Transverse colon (tissue), 4 donors: ENCODE measurements around the gene HSPBP1. TPM values are rescaled to one million over a fixed set of nuclear protein-coding genes. Genes with fewer than 3 reads are reported as not detected.

Experiments
- DNase-seq: peaks from one replicate; pipeline ENCODE4 v3.0.0-alpha.2; 2019
- H3K27ac ChIP-seq, 4 donors: fragments of 200-600 bp; sonication (generic); 2 replicates each; pipeline ENCODE4 v1.5.1; 2016 to 2018; ENCODE audit warnings: inconsistent platforms in 4 of 4
- H3K27me3 ChIP-seq: fragments of 200-600 bp; sonication (generic); 2 replicates; pipeline ENCODE4 v1.5.1; 2017; ENCODE audit warnings: inconsistent platforms
- H3K36me3 ChIP-seq, 4 donors: fragments of 200-600 bp; sonication (generic); 2 replicates each; pipeline ENCODE4 v1.5.1; 2017 to 2019; ENCODE audit warnings: inconsistent platforms in 4 of 4
- H3K4me1 ChIP-seq, 4 donors: fragments of 200-600 bp; sonication (generic); 2 replicates each; pipeline ENCODE4 v1.5.1; 2017 to 2020; ENCODE audit warnings: inconsistent platforms in 4 of 4
- H3K4me3 ChIP-seq, 4 donors: fragments of 200-600 bp; sonication (generic); 1 replicate in 1 of 4; 2 replicates in 3 of 4; pipeline versions ENCODE4 v1.5.1 to v1.6.1; 2017 to 2019; ENCODE audit warnings: inconsistent platforms in 4 of 4
- H3K9me3 ChIP-seq, 2 donors: fragments of 200-600 bp; sonication (generic); 2 replicates each; pipeline ENCODE4 v1.5.1; 2017 to 2019; ENCODE audit warnings: inconsistent platforms in 2 of 2
- CTCF ChIP-seq, 5 experiments: fragments of 200-600 bp in 3 of 5; fragments of 450-650 bp in 2 of 5; sonication (generic) in 3 of 5; IDR thresholded peaks; 1 replicate in 2 of 5; 2 replicates in 3 of 5; pipeline ENCODE4 v1.5.1; 2016 to 2017; ENCODE audit warnings: antibody characterized with exemption in 5 of 5, inconsistent platforms in 3 of 5, mild to moderate bottlenecking in 2 of 5, moderate library complexity in 1 of 5
- EP300 ChIP-seq: sonication (generic); formaldehyde crosslinking; IDR thresholded peaks from one replicate; pipeline ENCODE4 v1.6.1; 2017; ENCODE audit warnings: antibody characterized with exemption, low read depth
- POLR2A ChIP-seq: fragments of 450-650 bp; IDR thresholded peaks from one replicate; pipeline ENCODE4 v1.6.1; 2016; ENCODE audit warnings: antibody characterized with exemption, mild to moderate bottlenecking, moderate library complexity
- POLR2AphosphoS5 ChIP-seq, 3 donors: sonication (generic); formaldehyde crosslinking; IDR thresholded peaks; one replicate each; pipeline ENCODE4 v1.6.1; 2016; ENCODE audit warnings: antibody characterized with exemption in 3 of 3
- WGBS, 2 donors: methylation state at CpG; one replicate each; pipeline ENCODE4 v1.1.5; 2018; ENCODE audit warnings: low coverage in 1 of 2; 5-methylcytosine and 5-hydroxymethylcytosine counted together
- in situ Hi-C, 4 donors: fragments of 200-750 bp; cut with MboI; loops; one replicate each; pipeline versions ENCODE4 v1.15.0 to v1.15.1; 2017; ENCODE audit warnings: low sequenced_read_pairs in 3 of 4, low pct_ligation_motif_present in 1 of 4, low pct_unique_long_range_greater_than_20kb in 1 of 4
- intact Hi-C: fragments of 100-400 bp; cut with DNase I; formaldehyde crosslinking; loops from one replicate; pipeline ENCODE4 v1.15.1; 2023; ENCODE audit warnings: low total_unique reads
- total RNA-seq, 4 donors: library from RNA; depleted of rRNA; stranded (reverse); fragments of >200 nt; gene quantifications; one replicate each; pipeline ENCODE4 v1.1.0, GENCODE V29; 2016

HSPBP1 gene
- total RNA-seq, 4 donors from 2014 or later: 4.5 to 98.7 (median 27.0) TPM

- WGBS, 2 donors: 95% methylated on average over 21 of the region's 37 CpGs; no CpG with 5 or more reads in 1 of the 2 donors
- DNase-seq: no peak
- intact Hi-C loops (no loop called here), in situ Hi-C loops (no loop called here)
- no peaks in the 10 kb centered on the region for H3K27me3 ChIP-seq
- H3K4me1 ChIP-seq: no peaks in the 10 kb centered on the region
- H3K4me3 ChIP-seq: no peak overlapping the region
- TF ChIP-seq POLR2A (no peak), POLR2AphosphoS5 (IDR thresholded peaks at IDR 0.05) (no peak), CTCF (IDR thresholded peaks at IDR 0.05) (no peak), EP300 (no peak)
- H3K36me3 ChIP-seq: peaks cover 0 to 83% (median 37%) of the 10 kb centered on the region in 4 donors
- H3K27ac ChIP-seq: no peak overlapping the region
- H3K9me3 ChIP-seq: no peaks in the 10 kb centered on the region
Measured at GRCh38 chr19:55241143-55241934, 38.6 kb downstream of the HSPBP1 start.

- Histone ChIP-seq H3K9me3 (no peaks in the 10 kb centered on the region), H3K4me1 (no peaks in the 10 kb centered on the region), H3K4me3 (no peak overlapping the region), H3K27ac (no peak overlapping the region), H3K36me3 (peaks cover 0 to 89% (median 37%) of the 10 kb centered on the region in 4 donors), H3K27me3 (no peaks in the 10 kb centered on the region)
- intact Hi-C loops (no loop called here), in situ Hi-C loops (no loop called here)
- TF ChIP-seq POLR2AphosphoS5 (IDR thresholded peaks at IDR 0.05) (no peak), EP300 (no peak), CTCF (IDR thresholded peaks at IDR 0.05) (no peak), POLR2A (no peak)
- WGBS, 2 donors: 92 to 100% methylated on average over 1 to 6 of the region's 6 CpGs
- DNase-seq: no peak
Measured at GRCh38 chr19:55240713-55241020, 39.2 kb downstream of the HSPBP1 start.

- Histone ChIP-seq H3K27ac (no peak overlapping the region), H3K4me3 (no peak overlapping the region), H3K4me1 (no peaks in the 10 kb centered on the region), H3K9me3 (no peaks in the 10 kb centered on the region), H3K36me3 (peaks cover 0 to 80% (median 30%) of the 10 kb centered on the region in 4 donors), H3K27me3 (no peaks in the 10 kb centered on the region)
- 89% methylated on average over 7 of the region's 12 CpGs; no CpG with 5 or more reads in 1 of the 2 donors for WGBS, 2 donors
- DNase-seq: no peak
- intact Hi-C loops (no loop called here), in situ Hi-C loops (no loop called here)
- TF ChIP-seq CTCF (IDR thresholded peaks at IDR 0.05): no peak
- no peak for TF ChIP-seq POLR2A
- TF ChIP-seq EP300: no peak
- no peak for TF ChIP-seq POLR2AphosphoS5 (IDR thresholded peaks at IDR 0.05)
Measured at GRCh38 chr19:55239004-55239403, 40.9 kb downstream of the HSPBP1 start.

GRCh38 chr19:55238030-55238429, 41.9 kb downstream of the HSPBP1 start:
- H3K27me3 ChIP-seq: no peaks in the 10 kb centered on the region
- H3K9me3 ChIP-seq: no peaks in the 10 kb centered on the region
- intact Hi-C loops: no loop called here
- H3K36me3 ChIP-seq: peaks cover 0 to 73% (median 26%) of the 10 kb centered on the region in 4 donors
- H3K27ac ChIP-seq: no peak overlapping the region
- no peaks in the 10 kb centered on the region for H3K4me1 ChIP-seq
- DNase-seq: no peak
- WGBS, 2 donors: 91% methylated on average over 8 of the region's 8 CpGs; no CpG with 5 or more reads in 1 of the 2 donors
- TF ChIP-seq POLR2A: no peak
- in situ Hi-C loops: no loop called here
- H3K4me3 ChIP-seq: no peak overlapping the region
